Measurements from ENCODE around the gene NPIPB6. TPM values are rescaled to one million over a fixed set of nuclear protein-coding genes. Genes with fewer than 3 reads are reported as not detected.

NPIPB6 gene
- total RNA-seq: 0.57 TPM in 1 of 2 replicates, not detected in the other

GRCh38 chr16:28363408-28363807 is at the start of gene NPIPB6:
NPIPB6 (minus strand) TSS chr16:28363508; CDS start chr16:28362822, 686 bp downstream.

GRCh38 chr16:28403220-28404072 is 40.1 kb upstream of the NPIPB6 start, which contains the start of gene EIF3CL:
EIF3CL (minus strand) TSS chr16:28403841; CDS start chr16:28403618, 223 bp downstream.

Other genes with a start within 250 kb of the NPIPB6 start
- gene XPO6, start 151.5 kb downstream of the NPIPB6 start, total RNA-seq: 74.0 and 80.0 TPM in 2 replicates
- not detected in 2 replicates for gene SBK1, start 71.0 kb downstream of the NPIPB6 start, total RNA-seq
- 55.9 and 81.2 TPM in 2 replicates for gene EIF3CL, start 40.3 kb upstream of the NPIPB6 start, total RNA-seq
- gene NPIPB7, start 108.8 kb upstream of the NPIPB6 start, total RNA-seq: not detected in 2 replicates
- 14.1 and 14.5 TPM in 2 replicates for gene CLN3, start 128.6 kb upstream of the NPIPB6 start, total RNA-seq
- under 0.01 TPM in 1 of 2 replicates, not detected in the other for gene APOBR, start 131.1 kb upstream of the NPIPB6 start, total RNA-seq
- 0.28 TPM in 1 of 2 replicates, not detected in the other for gene IL27, start 143.3 kb upstream of the NPIPB6 start, total RNA-seq
- 32.5 and 50.5 TPM in 2 replicates for gene NUPR1, start 175.5 kb upstream of the NPIPB6 start, total RNA-seq
- gene SGF29, start 190.4 kb upstream of the NPIPB6 start, total RNA-seq: 7.3 and 9.6 TPM in 2 replicates
- gene SULT1A2, start 233.5 kb upstream of the NPIPB6 start, total RNA-seq: 0.09 and 0.28 TPM in 2 replicates
- gene SULT1A1, start 246.5 kb upstream of the NPIPB6 start, total RNA-seq: 3.6 and 6.4 TPM in 2 replicates

All from smooth muscle cell of bladder (primary cell).